ENCODE results near the gene RAB6A.

The RAB6A gene

DNA sequence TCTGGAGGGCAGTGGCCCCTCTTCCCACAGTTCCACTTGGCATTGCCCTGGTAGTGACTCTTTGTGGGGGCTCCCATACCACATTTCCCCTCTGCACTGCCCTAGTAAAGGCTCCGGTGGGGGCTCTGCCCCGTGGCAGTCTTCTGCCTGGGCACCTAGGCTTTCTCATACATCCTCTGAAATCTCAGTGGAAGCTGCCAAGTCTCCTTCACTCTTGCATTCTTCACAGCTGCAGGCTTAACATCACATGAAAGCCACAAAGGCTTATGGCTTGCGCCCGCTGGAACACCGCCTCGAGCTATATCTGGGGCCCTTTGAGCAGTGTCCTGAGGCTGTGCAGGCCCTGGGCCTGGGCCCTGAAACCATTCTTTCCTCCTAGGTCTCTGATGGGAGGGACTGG is 89.2 kb downstream of the RAB6A start:
- H3K4me3 ChIP-seq (ENCODE audit: low read depth, low read length) = no peak overlapping the region
- TF ChIP-seq, protein P1, sequence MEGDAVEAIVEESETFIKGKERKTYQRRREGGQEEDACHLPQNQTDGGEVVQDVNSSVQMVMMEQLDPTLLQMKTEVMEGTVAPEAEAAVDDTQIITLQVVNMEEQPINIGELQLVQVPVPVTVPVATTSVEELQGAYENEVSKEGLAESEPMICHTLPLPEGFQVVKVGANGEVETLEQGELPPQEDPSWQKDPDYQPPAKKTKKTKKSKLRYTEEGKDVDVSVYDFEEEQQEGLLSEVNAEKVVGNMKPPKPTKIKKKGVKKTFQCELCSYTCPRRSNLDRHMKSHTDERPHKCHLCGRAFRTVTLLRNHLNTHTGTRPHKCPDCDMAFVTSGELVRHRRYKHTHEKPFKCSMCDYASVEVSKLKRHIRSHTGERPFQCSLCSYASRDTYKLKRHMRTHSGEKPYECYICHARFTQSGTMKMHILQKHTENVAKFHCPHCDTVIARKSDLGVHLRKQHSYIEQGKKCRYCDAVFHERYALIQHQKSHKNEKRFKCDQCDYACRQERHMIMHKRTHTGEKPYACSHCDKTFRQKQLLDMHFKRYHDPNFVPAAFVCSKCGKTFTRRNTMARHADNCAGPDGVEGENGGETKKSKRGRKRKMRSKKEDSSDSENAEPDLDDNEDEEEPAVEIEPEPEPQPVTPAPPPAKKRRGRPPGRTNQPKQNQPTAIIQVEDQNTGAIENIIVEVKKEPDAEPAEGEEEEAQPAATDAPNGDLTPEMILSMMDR (IDR thresholded peaks at IDR 0.05; ENCODE audit: low read depth, low read length) = no peak

DNA sequence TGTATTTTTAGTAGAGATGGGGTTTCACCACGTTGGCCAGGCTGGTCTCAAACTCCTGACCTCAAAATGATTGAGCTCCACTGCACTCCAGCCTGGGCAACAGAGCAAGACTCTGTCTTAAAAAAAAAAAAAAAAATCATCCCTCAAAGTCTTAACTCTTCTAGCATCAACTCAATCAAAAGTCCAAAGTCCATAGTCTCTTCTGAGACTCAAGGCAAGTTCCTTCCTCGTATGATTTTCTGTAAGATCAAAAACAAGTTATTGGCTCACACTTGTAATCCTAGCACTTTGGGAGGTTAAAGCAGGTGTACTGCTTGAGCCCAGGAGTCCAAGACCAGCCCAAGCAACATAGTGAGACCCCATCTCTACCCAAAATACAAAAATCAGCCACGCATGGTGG is 90.1 kb downstream of the RAB6A start:
- TF ChIP-seq, protein P1 (IDR thresholded peaks at IDR 0.05; ENCODE audit: low read depth, low read length) = no peak
- no peak overlapping the region for H3K4me3 ChIP-seq (ENCODE audit: low read depth, low read length)

DNA sequence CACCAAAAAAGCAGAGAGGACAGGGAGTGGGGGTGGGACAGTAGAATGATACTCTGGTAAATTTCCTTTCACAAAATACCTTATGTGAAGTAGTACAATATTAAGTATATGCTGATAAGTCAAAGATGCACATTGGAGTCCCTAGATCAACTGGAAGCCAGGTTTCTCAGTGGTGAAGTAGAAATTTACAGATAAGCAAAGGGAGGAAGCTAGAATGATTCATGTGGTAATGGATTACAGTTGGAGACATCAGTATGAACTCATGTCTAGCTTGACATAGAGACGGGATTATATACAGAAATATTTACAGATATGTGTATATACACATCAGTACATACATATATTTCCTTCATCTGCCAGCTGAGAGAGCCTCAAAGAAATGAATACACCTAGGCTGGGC is 93.0 kb downstream of the RAB6A start:
- H3K4me3 ChIP-seq (ENCODE audit: low read depth, low read length) = no peak overlapping the region
- TF ChIP-seq, protein P1 (IDR thresholded peaks at IDR 0.05; ENCODE audit: low read depth, low read length) = no peak

DNA sequence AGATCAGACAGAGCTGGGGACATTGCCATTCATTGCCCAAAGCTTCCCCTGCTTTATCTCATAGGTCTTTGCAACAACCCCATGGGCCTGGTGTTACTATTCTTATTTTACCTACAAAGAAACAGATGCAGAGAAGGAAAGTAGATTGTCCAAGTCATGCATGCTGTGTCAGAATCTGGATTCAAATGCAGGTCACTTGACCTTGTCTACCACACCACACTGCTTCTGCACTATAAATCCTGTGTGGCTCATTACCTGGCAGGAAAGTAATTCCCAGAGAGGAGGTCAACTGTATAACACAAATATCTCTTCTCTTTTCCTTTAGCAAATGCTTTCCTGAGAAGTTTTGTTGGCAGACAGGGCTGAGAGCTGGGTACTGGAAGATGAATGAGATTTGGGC is 96.0 kb downstream of the RAB6A start:
- H3K4me3 ChIP-seq (ENCODE audit: low read depth, low read length) = no peak overlapping the region
- TF ChIP-seq, protein P1 (IDR thresholded peaks at IDR 0.05; ENCODE audit: low read depth, low read length) = no peak

DNA sequence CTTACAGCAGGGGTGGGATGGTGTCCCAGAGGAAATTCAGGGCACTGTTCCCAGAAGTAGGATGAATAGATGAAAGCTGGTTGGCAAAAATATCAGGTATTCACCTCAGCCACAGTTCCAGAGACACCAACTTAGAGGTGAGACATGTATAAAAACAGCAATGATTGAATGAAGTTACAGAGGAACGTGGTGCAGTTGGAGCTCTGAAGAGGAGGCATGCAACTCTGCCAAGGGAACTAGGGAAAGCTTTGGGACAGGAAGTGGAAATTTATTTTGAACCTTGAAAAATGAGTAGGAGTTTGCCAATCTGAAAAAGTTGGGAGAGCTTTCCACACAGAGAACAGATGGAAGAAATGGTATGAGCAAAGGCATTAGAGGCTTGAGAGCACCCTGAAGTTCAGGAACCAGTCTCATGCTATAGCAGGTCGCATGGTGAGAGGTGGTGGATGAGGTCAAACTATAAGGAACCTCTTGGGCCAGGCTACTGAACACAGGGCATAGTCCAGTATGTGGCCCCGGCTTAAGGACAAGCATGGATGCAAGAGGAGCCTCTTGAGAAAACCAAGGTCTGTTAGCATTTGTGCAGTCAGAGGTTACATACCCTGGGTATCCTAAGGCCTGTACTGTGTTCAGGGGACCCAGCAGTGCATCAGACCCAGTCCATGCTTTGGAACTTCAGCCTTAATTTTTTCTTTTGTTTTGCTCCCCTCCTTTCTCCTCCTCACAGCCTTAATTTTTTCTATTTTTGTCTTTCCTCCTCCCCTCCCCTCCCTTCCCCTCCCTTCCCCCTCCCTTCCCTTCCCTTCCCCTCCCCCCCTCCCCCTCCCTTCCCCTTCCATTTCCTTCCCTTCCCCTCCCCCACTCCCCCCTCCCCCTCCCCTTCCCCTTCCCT is 97.0 kb downstream of the RAB6A start:
- no peak overlapping the region for H3K4me3 ChIP-seq (ENCODE audit: low read depth, low read length)
- TF ChIP-seq, protein P1 (IDR thresholded peaks at IDR 0.05; ENCODE audit: low read depth, low read length) = no peak

DNA sequence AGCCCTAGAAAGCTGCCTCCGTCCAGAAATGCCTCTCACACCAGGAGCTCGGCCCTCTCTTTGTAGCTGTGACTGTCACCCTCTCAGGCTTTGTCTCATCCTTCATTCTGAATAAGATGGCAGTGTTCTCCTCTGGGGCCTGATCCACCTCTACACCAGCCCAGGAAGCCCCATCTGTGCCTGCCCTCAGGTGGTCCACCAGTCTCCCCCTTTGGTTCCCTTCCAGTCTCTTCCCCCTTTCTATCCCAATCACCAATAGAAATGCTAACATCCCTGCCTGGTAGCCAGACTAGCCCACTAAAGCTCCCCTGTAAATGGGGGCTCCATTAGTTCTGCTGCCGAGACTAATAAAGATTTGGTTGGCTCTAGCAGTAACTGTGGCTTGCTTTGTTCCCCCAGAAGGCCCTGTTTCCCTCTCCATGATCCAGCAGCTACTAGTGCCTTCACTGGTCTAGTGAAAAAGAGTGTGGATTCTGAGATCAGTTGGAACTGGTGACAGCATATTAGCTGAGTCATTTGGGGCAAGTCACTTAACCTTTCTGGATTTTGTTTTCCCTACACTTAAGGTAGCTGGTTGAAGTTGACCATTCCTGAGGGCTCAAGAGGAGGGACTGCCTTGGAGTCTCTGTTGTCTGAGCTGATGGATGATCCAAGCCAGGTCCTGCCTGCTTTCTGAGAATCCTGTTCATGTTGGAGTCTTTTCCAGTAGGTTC is 98.3 kb downstream of the RAB6A start:
- no peak overlapping the region for H3K4me3 ChIP-seq (ENCODE audit: low read depth, low read length)
- TF ChIP-seq, protein P1 (IDR thresholded peaks at IDR 0.05; ENCODE audit: low read depth, low read length) = no peak
